GM12872 (cell line): Measurements from ENCODE around the gene ISCU.

Experiments
- CTCF ChIP-seq: IDR thresholded peaks from 3 replicates; pipeline ENCODE4 v1.5.1; 2011; ENCODE audit warnings: low read depth, mild to moderate bottlenecking, low read length, moderate library complexity; ENCODE audit not compliant: insufficient read depth

The ISCU gene

GRCh38 chr12:108567406-108568337 lies 5.3 kb downstream of the ISCU start:
- no peak for TF ChIP-seq CTCF

- no peak for TF ChIP-seq CTCF
Observed at GRCh38 chr12:108568338-108569154, 6.2 kb downstream of the ISCU start.

- peak; percentile 47; the same call in 2 of the 3 replicates for TF ChIP-seq CTCF
Observed at GRCh38 chr12:108570743-108571608, 8.6 kb downstream of the ISCU start.

- no peak for TF ChIP-seq CTCF
Observed at GRCh38 chr12:108571609-108572165, 9.3 kb downstream of the ISCU start.

GRCh38 chr12:108572166-108572790 lies 9.9 kb downstream of the ISCU start:
- TF ChIP-seq CTCF = no peak

- no peak for TF ChIP-seq CTCF
Observed at GRCh38 chr12:108573317-108573716, 10.9 kb downstream of the ISCU start.
